Nephron (organoid): Measurements from ENCODE around the gene CDKN1B.

Source experiments
- H3K27ac Mint-ChIP-seq, 3 experiments: 2 replicates each; pipeline ENCODE4 v1.8.0; 2020; ENCODE audit warnings: mixed read lengths in 3 of 3, mild to moderate bottlenecking in 2 of 3, moderate library complexity in 1 of 3
- H3K27me3 Mint-ChIP-seq: 2 replicates; pipeline ENCODE4 v1.8.0; 2021; ENCODE audit warnings: low read depth, mild to moderate bottlenecking, moderate library complexity, mixed read lengths
- H3K36me3 Mint-ChIP-seq: 2 replicates; pipeline ENCODE4 v1.8.0; 2020; ENCODE audit warnings: low read depth, mixed read lengths
- H3K4me1 Mint-ChIP-seq: 2 replicates; pipeline ENCODE4 v1.8.0; 2020; ENCODE audit warnings: mixed read lengths
- H3K4me3 Mint-ChIP-seq, 3 experiments: 2 replicates each; pipeline ENCODE4 v1.8.0; 2020; ENCODE audit warnings: mild to moderate bottlenecking in 3 of 3, mixed read lengths in 3 of 3, moderate library complexity in 2 of 3
- H3K9me3 Mint-ChIP-seq: 2 replicates; pipeline ENCODE4 v1.8.0; 2020; ENCODE audit warnings: mixed read lengths
- CTCF ChIP-seq, 3 experiments: fragments of 200-600 bp; sonication (generic); IDR thresholded peaks; one replicate each; pipeline ENCODE4 v1.5.0; 2021; ENCODE audit warnings: antibody characterized with exemption in 3 of 3; ENCODE audit not compliant: unreplicated experiment in 3 of 3

Gene CDKN1B

GRCh38 chr12:12741660-12742059 lies 24.5 kb downstream of the CDKN1B start:
- no peak for TF ChIP-seq CTCF (IDR thresholded peaks at IDR 0.05; ENCODE audit: unreplicated experiment in 3 of 3)
- peaks cover 49% of the 10 kb centered on the region for H3K4me1 Mint-ChIP-seq
- H3K27me3 Mint-ChIP-seq, result no peaks in the 10 kb centered on the region
- H3K36me3 Mint-ChIP-seq, result peaks cover 4% of the 10 kb centered on the region
- no peaks in the 10 kb centered on the region for H3K9me3 Mint-ChIP-seq
- no peak overlapping the region for H3K4me3 Mint-ChIP-seq
- peak overlapping the region; percentile 21 to 51 (median 43) for H3K27ac Mint-ChIP-seq

GRCh38 chr12:12744546-12745305 lies 27.6 kb downstream of the CDKN1B start:
- TF ChIP-seq CTCF (IDR thresholded peaks at IDR 0.05; ENCODE audit: unreplicated experiment in 3 of 3), result no peak
- Mint-ChIP-seq H3K27me3 (peaks cover 3% of the 10 kb centered on the region), H3K36me3 (peaks cover 4% of the 10 kb centered on the region), H3K27ac (peak overlapping the region; percentile 32 to 80 (median 62)), H3K4me3 (no peak overlapping the region), H3K4me1 (peaks cover 38% of the 10 kb centered on the region), H3K9me3 (no peaks in the 10 kb centered on the region)

GRCh38 chr12:12745576-12746211 lies 28.5 kb downstream of the CDKN1B start:
- H3K4me3 Mint-ChIP-seq, result no peak overlapping the region
- no peak for TF ChIP-seq CTCF (IDR thresholded peaks at IDR 0.05; ENCODE audit: unreplicated experiment in 3 of 3)

GRCh38 chr12:12747278-12747677 lies 30.1 kb downstream of the CDKN1B start:
- Mint-ChIP-seq H3K4me3 (no peak overlapping the region), H3K27me3 (peaks cover 3% of the 10 kb centered on the region), H3K4me1 (peaks cover 30% of the 10 kb centered on the region), H3K36me3 (peaks cover 4% of the 10 kb centered on the region), H3K9me3 (no peaks in the 10 kb centered on the region), H3K27ac (no peak overlapping the region)
- TF ChIP-seq CTCF (IDR thresholded peaks at IDR 0.05; ENCODE audit: unreplicated experiment in 3 of 3), result no peak

More at GRCh38 chr12:12745576-12746211, 28.5 kb downstream of the CDKN1B start:
- Mint-ChIP-seq H3K27ac (peak overlapping the region in 1 of 3 experiments; percentile 29), H3K4me1 (peaks cover 38% of the 10 kb centered on the region), H3K27me3 (peaks cover 3% of the 10 kb centered on the region), H3K9me3 (no peaks in the 10 kb centered on the region), H3K36me3 (peaks cover 4% of the 10 kb centered on the region)

GRCh38 chr12:12748044-12748443 lies 30.9 kb downstream of the CDKN1B start:
- Mint-ChIP-seq H3K4me3 (no peak overlapping the region), H3K36me3 (peaks cover 4% of the 10 kb centered on the region), H3K9me3 (no peaks in the 10 kb centered on the region), H3K27ac (peak overlapping the region in 1 of 3 experiments; percentile 27), H3K4me1 (peaks cover 30% of the 10 kb centered on the region), H3K27me3 (peaks cover 3% of the 10 kb centered on the region)
- TF ChIP-seq CTCF (IDR thresholded peaks at IDR 0.05; ENCODE audit: unreplicated experiment in 3 of 3), result no peak
